A673 (cell line): ENCODE results near the gene RNPEPL1. TPM values are rescaled to one million over a fixed set of nuclear protein-coding genes. Genes with fewer than 3 reads are reported as not detected.

Source experiments
- BruUV-seq: library from RNA; stranded (reverse); fragments of 400-500 nt; replicated peaks from 2 replicates; lab custom pipeline; 2021; lab: Mats Ljungman, UMichigan
- CTCF ChIA-PET: fragments of 300-600 bp; sonication (Branson Sonifier 250); formaldehyde crosslinking; loops from one replicate; lab custom pipeline; 2022; ENCODE audit warnings: antibody characterized with exemption; lab: Charles Lee
- POLR2A ChIA-PET: fragments of 300-600 bp; sonication (Branson Sonifier 250); formaldehyde crosslinking; loops from one replicate; lab custom pipeline; 2022; ENCODE audit warnings: antibody characterized with exemption; ENCODE audit not compliant: low non-redundant PET; lab: Charles Lee
- DNase-seq: peaks from one replicate; pipeline ENCODE4 v3.0.0-alpha.2; 2015; ENCODE audit warnings: low spot score
- H3K27ac ChIP-seq: fragments of 200-600 bp; sonication (generic); 2 replicates; pipeline ENCODE4 v1.5.1; 2016; ENCODE audit warnings: mixed run types, low read depth, mild to moderate bottlenecking, mixed read lengths, antibody characterized with exemption, low read length; ENCODE audit not compliant: poor library complexity, severe bottlenecking
- H3K27me3 ChIP-seq: fragments of 200-600 bp; sonication (generic); replicated peaks from 2 replicates; pipeline ENCODE4 v1.6.1; 2017; ENCODE audit warnings: mixed run types, low read depth, mild to moderate bottlenecking, mixed read lengths, antibody characterized with exemption, low read length; ENCODE audit not compliant: insufficient read depth, poor library complexity
- H3K36me3 ChIP-seq: fragments of 200-600 bp; sonication (generic); 2 replicates; pipeline ENCODE4 v1.6.1; 2016; ENCODE audit warnings: mixed run types, mild to moderate bottlenecking, mixed read lengths, antibody characterized with exemption, low read length; ENCODE audit not compliant: insufficient read depth, poor library complexity, severe bottlenecking
- H3K4me1 ChIP-seq: fragments of 200-600 bp; sonication (generic); 2 replicates; pipeline ENCODE4 v1.6.1; 2017; ENCODE audit warnings: mixed run types, mild to moderate bottlenecking, mixed read lengths, antibody characterized with exemption, low read length; ENCODE audit not compliant: insufficient read depth, poor library complexity, severe bottlenecking
- H3K4me3 ChIP-seq: fragments of 200-600 bp; sonication (generic); 2 replicates; pipeline ENCODE4 v1.5.1; 2016; ENCODE audit warnings: low read depth, mixed run types, mild to moderate bottlenecking, mixed read lengths, low read length; ENCODE audit not compliant: poor library complexity, severe bottlenecking
- H3K9me3 ChIP-seq: fragments of 200-600 bp; sonication (generic); 2 replicates; pipeline ENCODE4 v1.6.1; 2016; ENCODE audit warnings: mixed run types, low read depth, mild to moderate bottlenecking, mixed read lengths, antibody characterized with exemption, low read length; ENCODE audit not compliant: poor library complexity, severe bottlenecking
- EZH2 ChIP-seq: fragments of 200-600 bp; sonication (generic); IDR thresholded peaks from 2 replicates; pipeline ENCODE4 v1.6.1; 2017; ENCODE audit warnings: borderline replicate concordance, low read depth, mild to moderate bottlenecking, mixed read lengths, antibody characterized with exemption, low read length; ENCODE audit not compliant: poor library complexity, severe bottlenecking
- intact Hi-C: fragments of 100-400 bp; cut with micrococcal nuclease; formaldehyde crosslinking; loops from one replicate; pipeline ENCODE4 v1.10.0; 2022; ENCODE audit not compliant: unreplicated experiment
- total RNA-seq: library from RNA; stranded (reverse); gene quantifications from 2 replicates; pipeline ENCODE4 v1.2.3, GENCODE V29; 2021
- TF ChIP-seq, protein P1 (sequence below): fragments of 300-800, 200-600 bp; sonication (generic); conservative IDR thresholded peaks from 2 replicates; pipeline ENCODE4 v1.5.1; 2017; ENCODE audit warnings: low read depth, mild to moderate bottlenecking, antibody characterized with exemption, low read length, moderate library complexity, mixed read lengths

RNPEPL1 gene
- total RNA-seq, 1 experiment from 2014 or later: 26.5 TPM

GRCh38 chr2:240602266-240603050, 34.2 kb downstream of the RNPEPL1 start:
- peaks cover 7% of the 10 kb centered on the region for H3K36me3 ChIP-seq
- no peak for DNase-seq
- intact Hi-C loops: no loop called here
- H3K9me3 ChIP-seq: no peaks in the 10 kb centered on the region
- H3K27ac ChIP-seq: no peak overlapping the region
- no peaks in the 10 kb centered on the region for H3K4me1 ChIP-seq
- POLR2A ChIA-PET: no interaction called here
- CTCF ChIA-PET: no interaction called here
- TF ChIP-seq, protein P1, sequence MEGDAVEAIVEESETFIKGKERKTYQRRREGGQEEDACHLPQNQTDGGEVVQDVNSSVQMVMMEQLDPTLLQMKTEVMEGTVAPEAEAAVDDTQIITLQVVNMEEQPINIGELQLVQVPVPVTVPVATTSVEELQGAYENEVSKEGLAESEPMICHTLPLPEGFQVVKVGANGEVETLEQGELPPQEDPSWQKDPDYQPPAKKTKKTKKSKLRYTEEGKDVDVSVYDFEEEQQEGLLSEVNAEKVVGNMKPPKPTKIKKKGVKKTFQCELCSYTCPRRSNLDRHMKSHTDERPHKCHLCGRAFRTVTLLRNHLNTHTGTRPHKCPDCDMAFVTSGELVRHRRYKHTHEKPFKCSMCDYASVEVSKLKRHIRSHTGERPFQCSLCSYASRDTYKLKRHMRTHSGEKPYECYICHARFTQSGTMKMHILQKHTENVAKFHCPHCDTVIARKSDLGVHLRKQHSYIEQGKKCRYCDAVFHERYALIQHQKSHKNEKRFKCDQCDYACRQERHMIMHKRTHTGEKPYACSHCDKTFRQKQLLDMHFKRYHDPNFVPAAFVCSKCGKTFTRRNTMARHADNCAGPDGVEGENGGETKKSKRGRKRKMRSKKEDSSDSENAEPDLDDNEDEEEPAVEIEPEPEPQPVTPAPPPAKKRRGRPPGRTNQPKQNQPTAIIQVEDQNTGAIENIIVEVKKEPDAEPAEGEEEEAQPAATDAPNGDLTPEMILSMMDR: no peak
- no peak for TF ChIP-seq EZH2
- no peak overlapping the region for H3K4me3 ChIP-seq
- no peaks in the 10 kb centered on the region for H3K27me3 ChIP-seq
- BruUV-seq: no TSS peak

GRCh38 chr2:240603081-240603835, 35.0 kb downstream of the RNPEPL1 start:
- no TSS peak for BruUV-seq
- peaks cover 2% of the 10 kb centered on the region for H3K36me3 ChIP-seq
- no peak overlapping the region for H3K27ac ChIP-seq
- ChIA-PET CTCF (no interaction called here), POLR2A (no interaction called here)
- no peak overlapping the region for H3K4me3 ChIP-seq
- H3K27me3 ChIP-seq: no peaks in the 10 kb centered on the region
- no peaks in the 10 kb centered on the region for H3K9me3 ChIP-seq
- intact Hi-C loops: no loop called here
- TF ChIP-seq, protein P1: no peak
- no peak for TF ChIP-seq EZH2
- DNase-seq: no peak
- no peaks in the 10 kb centered on the region for H3K4me1 ChIP-seq

- TF ChIP-seq EZH2: no peak
- TF ChIP-seq, protein P1: no peak
- intact Hi-C loops: no loop called here
- ChIA-PET CTCF (no interaction called here), POLR2A (no interaction called here)
- Histone ChIP-seq H3K4me1 (no peaks in the 10 kb centered on the region), H3K9me3 (no peaks in the 10 kb centered on the region), H3K4me3 (no peak overlapping the region), H3K27ac (no peak overlapping the region), H3K36me3 (no peaks in the 10 kb centered on the region), H3K27me3 (no peaks in the 10 kb centered on the region)
- no peak for DNase-seq
- BruUV-seq: no TSS peak
These were observed 35.6 kb downstream of the RNPEPL1 start for GRCh38 chr2:240603846-240604245.
